NCI-H146 (cell line): ENCODE measurements around the gene KIFC1.
"Not testable (repeated sequence)": the region's sequence is repeated elsewhere in the genome, so short reads cannot be mapped to it uniquely, and the experiment has no call there.

Experiments used
- DNase-seq: peaks from one replicate; lab custom pipeline; 2025; lab: John Stamatoyannopoulos, UW

The KIFC1 gene

DNA sequence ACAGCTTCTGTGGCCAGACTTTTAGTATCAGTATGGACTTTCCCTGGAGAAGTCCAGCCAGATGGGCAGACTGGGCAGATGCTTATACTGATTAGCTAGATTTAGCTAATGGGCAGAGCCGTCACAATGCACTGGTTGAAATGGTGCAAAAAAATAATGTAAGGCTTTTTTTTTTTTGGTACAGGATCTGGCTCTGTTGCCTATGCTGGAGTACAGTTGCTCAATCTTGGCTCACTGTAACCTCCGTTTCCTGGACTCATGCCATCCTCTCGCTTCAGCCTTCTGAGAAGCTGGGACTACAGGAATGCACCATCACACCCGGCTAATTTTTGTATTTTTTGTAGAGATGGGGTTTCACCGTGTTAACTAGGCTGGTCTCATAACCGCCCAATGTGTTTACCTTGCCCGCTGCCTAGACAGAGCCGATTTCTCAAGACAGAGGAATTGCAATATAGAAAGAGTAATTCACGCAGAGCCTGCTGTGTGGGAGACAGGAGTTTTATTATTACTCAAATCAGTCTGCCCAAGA lies 16.4 kb upstream of the KIFC1 start:
- DNase-seq: no peak

GRCh38 chr6:33377171-33377570 lies 14.5 kb upstream of the KIFC1 start:
- no peak for DNase-seq

DNA sequence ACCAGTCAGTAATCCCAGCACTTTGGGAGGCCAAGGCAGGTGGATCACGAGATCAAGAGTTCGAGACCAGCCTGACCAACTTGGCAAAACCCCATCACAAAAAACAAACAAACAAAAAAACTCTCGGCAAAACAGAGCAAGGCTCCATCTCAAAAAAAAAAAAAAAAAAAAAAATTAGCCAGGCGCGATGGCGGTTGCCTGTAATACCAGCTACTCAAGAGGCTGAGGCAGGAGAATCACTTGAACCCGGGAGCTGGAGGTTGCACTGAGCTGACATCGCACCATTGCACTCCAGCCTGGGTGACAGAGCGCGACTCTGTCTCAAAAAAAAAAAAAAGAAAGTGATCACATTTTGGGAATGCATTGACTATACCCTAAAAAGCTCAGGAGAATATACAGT lies 12.4 kb upstream of the KIFC1 start:
- not testable (repeated sequence) for DNase-seq

GRCh38 chr6:33380272-33380981 lies 11.2 kb upstream of the KIFC1 start:
- DNase-seq: no peak

DNA sequence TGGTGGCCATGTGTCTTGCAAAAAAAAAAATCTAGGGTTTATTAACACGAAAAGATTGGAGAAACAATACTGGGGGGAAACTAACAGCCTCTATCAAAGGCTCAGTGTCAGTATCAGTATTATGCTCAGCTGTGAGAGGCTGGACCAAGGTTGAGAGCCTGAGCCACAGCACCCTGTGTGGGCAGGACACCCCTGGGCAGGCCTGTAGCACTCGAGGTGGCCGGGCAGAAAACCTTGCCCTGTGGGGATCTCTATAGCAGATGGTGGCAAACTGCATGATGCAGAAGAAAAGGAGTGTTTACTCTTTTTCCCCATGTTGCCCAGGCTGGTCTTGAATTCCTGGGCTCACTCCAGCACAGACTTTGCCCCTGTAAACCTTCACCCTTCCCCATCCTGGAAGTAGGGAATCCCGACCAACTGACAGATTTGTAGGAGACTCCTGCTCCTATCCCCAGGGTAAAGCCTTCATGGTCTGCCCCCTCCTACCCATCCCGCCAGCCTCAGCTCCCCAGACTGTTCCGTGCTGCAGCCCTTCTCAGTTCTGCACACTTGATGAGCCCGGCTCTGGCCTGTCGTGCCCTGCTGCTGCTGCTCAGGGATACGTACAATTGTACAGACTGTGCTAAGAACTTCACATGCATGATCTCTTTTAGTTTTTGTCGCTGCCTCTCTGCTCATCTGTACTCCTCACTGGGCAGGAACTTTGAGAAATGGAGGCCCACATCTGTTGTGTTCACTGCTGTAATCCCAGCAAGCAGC lies 8.0 kb upstream of the KIFC1 start:
- no peak for DNase-seq

- DNase-seq: no peak
These were observed 7.0 kb upstream of the KIFC1 start for GRCh38 chr6:33384581-33385020.

DNA sequence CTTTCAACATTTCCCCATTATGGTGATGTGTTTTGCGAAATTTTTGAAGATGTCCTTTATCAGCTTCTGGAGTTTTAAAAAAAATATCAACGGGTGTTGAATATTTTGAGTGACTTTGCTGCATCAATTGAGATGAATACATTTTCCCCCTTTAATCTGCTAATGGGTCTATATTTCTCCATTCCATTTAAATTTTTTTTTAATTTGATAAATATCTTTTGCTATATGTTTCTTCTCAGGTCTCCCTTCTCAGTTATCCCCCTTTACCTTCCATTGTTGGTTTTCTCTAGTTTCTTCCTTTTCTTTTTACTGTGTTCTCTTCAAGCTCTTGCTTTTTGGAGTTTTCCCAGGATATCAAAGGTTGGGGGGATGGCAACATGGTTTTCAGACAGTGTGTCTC lies 1.4 kb upstream of the KIFC1 start:
- no peak for DNase-seq

- no peak for DNase-seq
These were observed 801 bp upstream of the KIFC1 start for GRCh38 chr6:33390767-33391277.

GRCh38 chr6:33391922-33392594 lies 435 bp downstream of the KIFC1 start:
- DNase-seq: peak; percentile 45

GRCh38 chr6:33392595-33392948 lies 949 bp downstream of the KIFC1 start:
- no peak for DNase-seq

DNA sequence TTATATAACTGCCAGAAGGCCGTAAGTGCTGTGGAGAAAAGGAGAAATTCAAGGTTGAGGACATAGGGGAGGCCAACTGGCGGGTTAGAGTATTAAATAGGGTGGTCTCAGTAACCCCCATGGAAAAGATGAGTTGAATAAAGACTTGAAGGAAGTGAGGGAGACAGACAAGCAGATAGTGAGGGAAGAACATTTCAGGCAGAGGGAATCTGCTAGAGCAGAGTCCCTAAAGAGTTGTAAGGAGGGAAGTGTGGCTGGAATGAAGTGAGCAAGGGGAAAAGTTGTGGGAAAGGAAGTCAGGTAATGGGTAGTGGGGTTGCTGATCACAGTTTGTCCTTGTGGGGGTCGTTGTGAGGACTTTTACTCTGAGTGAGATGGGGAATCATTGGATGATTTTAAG lies 1.4 kb downstream of the KIFC1 start:
- no peak for DNase-seq

DNA sequence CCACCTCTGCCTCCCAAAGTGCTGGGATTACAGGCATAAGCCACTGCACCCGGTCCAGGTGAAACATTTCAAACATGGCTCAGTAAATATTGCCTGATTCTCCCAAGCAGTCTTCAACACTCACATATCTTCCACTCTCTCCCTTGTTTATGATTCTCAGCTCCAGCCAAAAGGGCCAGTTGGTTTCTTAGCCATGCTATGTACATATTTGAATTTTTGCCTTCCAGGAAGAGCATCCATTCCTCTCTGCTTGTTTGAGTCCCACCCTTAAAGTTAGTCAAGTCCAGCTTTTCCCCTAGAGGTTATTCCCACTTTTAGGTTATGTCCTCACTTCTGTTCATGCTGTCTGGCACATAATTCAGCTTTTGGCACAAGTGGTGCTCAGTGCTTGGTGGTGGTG lies 5.9 kb downstream of the KIFC1 start:
- no peak for DNase-seq

GRCh38 chr6:33398601-33399000 lies 7.0 kb downstream of the KIFC1 start:
- DNase-seq: not testable (repeated sequence)

- DNase-seq: not testable (repeated sequence)
These were observed 8.3 kb downstream of the KIFC1 start for GRCh38 chr6:33399881-33400280.

GRCh38 chr6:33404884-33405283 lies 13.3 kb downstream of the KIFC1 start:
- DNase-seq: no peak

DNA sequence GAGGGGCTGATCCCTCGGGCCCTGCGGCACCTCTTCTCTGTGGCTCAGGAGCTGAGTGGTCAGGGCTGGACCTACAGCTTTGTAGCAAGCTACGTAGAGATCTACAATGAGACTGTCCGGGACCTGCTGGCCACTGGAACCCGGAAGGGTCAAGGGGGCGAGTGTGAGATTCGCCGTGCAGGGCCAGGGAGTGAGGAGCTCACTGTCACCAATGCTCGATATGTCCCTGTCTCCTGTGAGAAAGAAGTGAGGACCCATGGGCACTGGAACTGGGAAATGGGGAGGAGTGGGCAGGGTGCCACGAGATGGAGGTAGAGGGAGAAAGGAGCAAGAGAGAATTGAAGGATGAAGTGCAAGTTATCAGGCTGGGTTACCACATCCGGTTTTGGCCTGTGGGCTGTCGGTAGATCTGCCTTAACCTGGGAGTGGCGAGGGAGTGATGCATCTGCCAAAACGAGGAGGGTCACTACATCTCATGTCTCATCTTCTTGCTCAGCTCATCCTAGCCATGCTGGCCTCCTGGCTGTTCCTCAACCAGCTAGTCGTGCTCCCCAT lies 13.8 kb downstream of the KIFC1 start:
- no peak for DNase-seq

DNA sequence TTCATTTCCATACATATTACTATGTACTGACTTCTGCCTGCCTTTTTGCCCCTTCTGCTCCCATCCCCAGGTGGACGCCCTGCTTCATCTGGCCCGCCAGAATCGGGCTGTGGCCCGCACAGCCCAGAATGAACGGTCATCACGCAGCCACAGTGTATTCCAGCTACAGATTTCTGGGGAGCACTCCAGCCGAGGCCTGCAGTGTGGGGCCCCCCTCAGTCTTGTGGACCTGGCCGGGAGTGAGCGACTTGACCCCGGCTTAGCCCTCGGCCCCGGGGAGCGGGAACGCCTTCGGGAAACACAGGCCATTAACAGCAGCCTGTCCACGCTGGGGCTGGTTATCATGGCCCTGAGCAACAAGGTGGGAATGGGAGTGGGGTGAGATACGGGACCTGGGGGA lies 14.5 kb downstream of the KIFC1 start:
- DNase-seq: no peak

DNA sequence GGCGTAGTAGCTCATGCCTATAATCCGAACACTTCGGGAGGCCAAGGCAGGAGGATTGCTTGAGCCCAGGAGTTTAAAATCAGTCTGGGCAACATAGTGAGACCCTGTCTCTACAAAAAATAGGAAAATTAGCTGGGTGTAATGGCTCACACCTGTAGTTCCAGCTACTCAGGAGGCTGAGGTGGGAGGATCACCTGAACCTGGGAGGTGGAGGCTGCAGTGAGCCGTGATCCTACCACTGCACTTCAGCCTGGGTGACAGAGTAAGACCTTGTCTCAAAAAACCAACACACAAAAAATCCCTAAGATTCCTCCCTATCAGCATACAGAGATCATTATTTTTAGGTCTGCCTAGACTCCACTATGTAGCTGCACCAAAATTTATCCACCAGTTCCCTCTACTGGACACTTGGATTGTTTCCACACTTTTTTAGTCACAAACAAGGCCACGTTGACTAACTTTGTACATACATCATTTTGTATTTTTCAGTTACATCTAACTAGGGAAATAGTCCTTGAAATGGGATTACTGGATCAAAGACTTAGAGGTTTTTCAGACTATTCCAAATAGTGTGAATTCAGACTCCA lies 15.6 kb downstream of the KIFC1 start:
- no peak for DNase-seq

DNA sequence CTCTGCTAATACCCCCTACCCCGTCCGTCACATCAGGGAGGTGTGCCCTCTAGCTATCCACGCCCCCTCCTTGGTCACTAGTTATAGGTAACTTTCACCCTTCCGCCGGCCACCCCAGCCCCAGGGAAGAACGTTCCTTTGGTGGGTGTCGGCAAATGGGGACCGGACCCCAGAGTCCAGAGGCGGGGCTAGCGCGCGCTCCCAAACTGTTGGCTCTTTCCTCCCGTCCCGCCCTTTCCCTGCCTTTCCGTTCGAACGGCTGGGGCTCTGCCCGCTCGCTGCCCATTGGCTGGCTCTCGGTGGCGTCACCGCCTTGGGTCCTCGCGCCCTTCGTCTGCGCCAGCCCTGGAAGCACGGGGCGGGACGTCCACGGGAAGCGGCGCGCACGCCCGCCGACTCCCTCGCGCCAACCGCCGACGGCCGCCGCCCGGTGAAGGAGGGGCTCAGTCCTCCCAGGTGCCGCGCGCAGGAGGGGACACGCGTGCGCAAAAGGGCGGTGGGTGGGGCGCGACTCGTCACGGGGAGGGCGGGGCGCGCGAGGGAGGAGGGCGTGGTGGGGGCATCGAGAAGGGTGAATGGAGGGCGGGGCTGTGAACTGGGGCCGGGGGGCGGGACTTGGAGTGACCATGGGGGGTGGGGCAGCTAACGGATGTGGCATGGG lies 18.6 kb downstream of the KIFC1 start:
- peak; percentile 97 for DNase-seq

DNA sequence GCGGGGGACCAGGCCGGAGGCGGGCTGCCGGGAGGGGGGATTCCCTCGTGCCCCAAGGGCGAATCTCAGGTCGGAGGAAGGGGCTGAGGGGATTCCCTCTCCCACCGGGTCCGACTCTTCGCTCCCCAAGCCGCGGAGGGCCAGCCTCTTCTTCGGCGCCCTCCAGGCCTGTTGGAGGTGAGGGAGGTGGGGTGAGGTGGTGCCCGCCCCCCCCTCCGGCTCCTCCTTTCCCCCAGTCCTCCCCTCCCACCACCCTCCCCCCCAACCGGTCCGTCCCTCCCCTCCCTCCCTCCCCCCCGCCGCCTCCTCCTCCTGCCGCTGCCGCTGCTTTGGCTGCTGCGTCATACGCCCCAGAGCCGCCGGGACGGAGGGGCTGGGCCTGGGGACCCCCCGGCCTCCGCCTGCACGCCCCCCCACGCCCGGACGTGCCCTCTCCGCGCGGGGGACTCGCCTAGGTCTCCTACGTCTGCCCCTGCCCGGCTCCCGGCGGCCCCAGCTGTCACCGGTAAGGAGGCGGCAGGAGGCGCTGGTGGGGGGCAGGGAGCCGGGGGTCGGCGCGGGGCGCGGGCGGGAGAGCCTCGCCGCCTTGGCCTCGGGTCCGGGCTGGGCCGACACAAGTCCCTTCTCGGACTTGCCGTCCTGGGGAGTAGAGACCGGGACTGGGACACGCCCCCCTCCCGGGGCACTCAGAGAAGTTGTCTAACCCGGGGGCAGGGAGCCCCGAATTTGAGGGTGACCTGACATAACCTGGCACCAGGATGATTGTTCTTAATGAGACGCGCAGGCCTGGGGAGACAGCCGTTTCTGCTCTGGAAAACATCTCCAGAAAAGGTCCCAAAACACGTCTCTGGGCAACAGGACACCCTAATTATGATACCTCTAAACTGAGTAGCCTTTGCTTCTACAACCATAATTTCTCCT lies 19.3 kb downstream of the KIFC1 start, which contains the start of gene PHF1:
TSS of gene PHF1 (plus strand) at position 304 of the 921 bp plus-strand sequence. CDS start 1,250 bp downstream, outside the sequence.
- DNase-seq: peak; percentile 92
